ENCODE results near the gene RAPSN.

The RAPSN gene

GRCh38 chr11:47464483-47464882 lies 15.5 kb upstream of the RAPSN start:
- no peak for DNase-seq

DNA sequence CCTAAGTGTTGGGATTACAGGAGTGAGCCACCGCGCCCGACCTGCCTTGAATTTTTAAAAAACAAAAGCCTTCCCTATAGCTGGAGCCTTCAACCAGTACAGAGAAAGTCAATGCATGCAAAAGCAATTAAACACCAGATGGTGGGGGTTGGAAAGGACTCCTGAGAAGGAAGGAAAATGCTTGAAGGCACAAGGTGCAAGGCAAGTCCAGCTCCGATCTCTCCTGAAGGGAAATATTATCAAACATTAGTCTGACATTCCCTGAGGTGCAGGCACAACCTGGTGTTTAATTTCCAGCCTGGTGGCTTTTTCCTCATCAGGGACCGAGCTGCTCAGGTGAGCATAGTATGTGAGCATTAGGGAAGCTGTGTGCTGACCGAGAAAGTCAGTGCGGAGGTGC lies 12.9 kb upstream of the RAPSN start:
- no peak for DNase-seq

GRCh38 chr11:47460571-47461235 lies 11.8 kb upstream of the RAPSN start:
- DNase-seq = no peak

- DNase-seq = peak; percentile 39 to 63
These were observed 5.3 kb upstream of the RAPSN start for GRCh38 chr11:47454258-47454671.

DNA sequence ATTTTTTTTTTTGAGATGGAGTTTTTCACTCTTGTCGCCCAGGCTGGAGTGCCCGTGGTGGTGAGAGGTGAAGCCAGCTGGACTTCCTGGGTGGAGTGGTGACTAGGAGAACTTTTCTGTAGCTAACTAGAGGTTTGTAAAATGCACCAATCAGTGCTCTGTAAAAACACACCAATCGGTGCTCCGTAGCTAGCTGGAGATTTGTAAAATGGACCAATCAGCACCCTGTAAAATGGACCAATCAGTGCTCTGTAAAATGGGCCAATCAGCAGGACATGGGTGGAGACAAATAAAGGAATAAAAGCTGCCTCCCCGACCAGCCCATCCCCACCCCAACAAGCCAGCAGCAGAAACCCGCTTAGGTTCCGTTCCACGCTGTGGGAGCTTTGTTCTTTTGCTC lies 4.4 kb upstream of the RAPSN start:
- no peak for DNase-seq

GRCh38 chr11:47451990-47452389 lies 3.1 kb upstream of the RAPSN start:
- DNase-seq = no peak

DNA sequence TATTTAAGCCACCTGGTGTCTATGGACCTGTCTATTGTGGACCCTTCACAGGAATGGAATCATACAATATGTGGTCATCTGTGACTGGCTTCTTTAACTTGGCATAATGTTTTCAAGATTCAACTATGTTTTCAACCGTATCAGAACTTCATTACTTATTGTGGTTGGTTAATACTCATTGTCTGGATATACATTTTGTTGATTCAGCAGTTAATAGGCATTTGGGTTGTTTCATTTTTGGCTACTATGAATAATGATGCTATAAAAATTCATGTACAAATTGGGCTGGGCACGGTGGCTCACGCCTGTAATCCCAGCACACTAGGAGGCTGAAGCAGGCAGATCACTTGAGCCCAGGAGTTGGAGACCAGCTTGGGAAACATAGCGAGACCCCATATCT lies 2.5 kb upstream of the RAPSN start:
- no peak for DNase-seq

DNA sequence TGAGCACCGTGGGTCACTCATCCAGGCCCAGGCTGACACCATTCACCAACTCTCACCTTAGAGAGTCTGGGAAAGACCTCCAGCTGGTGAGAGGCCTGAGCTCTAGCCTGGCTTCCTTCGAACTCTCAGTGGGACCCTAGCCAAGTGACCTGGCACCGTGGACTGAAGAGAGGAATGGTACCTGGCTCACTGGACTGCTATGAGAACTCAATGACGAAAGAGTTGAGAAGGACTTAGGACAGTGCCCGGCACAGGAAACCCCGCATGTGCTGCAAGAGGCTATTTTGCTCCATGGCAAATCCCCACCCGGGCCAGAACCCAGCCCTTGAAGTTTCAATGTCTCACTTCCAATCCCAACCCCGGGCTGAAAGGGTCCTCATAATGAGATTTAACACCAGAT lies 605 bp upstream of the RAPSN start:
- no peak for DNase-seq

- no peak for DNase-seq
These were observed 1.0 kb downstream of the RAPSN start for GRCh38 chr11:47447906-47448305.

DNA sequence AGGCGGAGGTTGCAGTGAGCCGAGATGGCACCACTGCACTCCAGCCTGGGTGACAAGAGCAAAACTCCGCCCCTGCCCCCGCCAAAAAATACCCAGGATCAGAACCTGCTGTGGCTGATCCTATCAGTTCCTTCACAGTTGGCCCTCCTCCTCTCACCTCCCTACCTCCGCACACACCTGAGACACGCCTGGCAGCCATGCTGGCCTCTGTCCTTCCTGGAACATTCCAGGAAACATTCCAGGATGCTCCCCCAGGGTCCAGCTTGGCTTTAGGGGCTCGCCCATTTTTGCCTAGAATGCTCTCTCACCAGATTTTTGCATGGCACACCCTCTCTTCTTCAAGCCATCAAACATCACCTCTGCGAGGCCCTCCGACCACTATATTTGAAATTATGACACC lies 2.1 kb downstream of the RAPSN start:
- DNase-seq = no peak

- no peak for DNase-seq
These were observed 3.1 kb downstream of the RAPSN start for GRCh38 chr11:47445840-47446239.

DNA sequence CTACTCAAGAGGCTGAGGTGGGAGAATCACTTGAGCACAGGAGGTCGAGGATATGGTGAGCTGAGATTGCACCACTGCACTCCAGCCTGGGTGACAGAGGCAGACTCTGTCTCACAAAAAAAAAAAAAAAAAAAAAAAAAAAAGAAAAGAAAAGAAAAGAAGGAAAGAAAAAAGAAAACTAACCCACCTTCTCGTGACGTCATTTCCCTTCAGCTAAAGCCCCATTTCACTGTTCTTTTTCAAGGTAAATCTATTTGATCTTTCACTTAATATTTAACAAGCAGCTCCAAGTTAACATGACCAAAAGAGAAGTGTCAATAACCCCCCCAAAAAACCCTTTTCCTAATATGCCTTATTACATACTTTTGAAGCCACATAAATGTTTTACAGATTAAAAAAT lies 5.1 kb downstream of the RAPSN start:
- no peak for DNase-seq

- DNase-seq = no peak
These were observed 5.8 kb downstream of the RAPSN start for GRCh38 chr11:47443028-47443700.

DNA sequence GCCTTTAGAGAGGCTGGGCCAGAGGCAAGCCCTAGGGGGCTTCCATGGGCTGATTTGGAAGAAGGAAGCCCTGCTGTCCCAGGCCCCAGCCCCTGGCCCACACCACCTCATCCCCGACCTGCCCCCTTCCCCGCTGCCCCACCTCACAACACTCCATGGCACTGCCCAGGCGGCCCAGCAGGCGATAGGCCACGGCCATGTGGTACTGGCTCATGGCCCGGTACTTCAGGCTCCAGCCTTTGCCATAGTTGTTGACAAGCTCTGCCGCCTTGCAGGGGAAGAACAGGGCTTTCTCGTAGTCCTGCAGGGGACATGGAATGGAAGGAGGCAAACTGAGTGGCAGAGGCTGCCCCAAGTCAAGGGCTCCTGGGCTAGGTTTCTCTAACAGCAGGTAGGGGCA lies 6.4 kb downstream of the RAPSN start:
- no peak for DNase-seq

- DNase-seq = no peak
These were observed 7.5 kb downstream of the RAPSN start for GRCh38 chr11:47441421-47441820.

DNA sequence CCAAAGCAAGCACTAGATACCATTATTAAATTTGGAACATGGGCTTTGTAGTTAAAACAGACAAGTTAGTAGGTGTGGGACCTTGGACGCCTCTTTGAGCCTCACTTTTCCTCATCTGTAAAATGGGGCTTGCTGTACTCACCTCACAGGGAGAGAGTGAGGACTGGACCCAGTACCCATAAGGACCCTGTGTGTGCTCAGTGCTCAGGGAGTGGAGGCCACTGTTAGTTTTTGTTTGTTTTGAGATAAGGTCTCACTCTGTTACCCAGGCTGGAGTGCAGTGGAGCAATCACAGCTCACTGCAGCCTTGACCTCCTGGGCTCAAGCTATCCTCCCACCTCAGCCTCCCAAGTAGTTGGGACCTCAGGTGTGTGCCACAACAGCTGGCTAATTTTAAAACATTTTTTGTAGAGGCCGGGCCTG lies 8.9 kb downstream of the RAPSN start:
- DNase-seq = no peak

- no peak for DNase-seq
These were observed 10.2 kb downstream of the RAPSN start for GRCh38 chr11:47438721-47439120.

DNA sequence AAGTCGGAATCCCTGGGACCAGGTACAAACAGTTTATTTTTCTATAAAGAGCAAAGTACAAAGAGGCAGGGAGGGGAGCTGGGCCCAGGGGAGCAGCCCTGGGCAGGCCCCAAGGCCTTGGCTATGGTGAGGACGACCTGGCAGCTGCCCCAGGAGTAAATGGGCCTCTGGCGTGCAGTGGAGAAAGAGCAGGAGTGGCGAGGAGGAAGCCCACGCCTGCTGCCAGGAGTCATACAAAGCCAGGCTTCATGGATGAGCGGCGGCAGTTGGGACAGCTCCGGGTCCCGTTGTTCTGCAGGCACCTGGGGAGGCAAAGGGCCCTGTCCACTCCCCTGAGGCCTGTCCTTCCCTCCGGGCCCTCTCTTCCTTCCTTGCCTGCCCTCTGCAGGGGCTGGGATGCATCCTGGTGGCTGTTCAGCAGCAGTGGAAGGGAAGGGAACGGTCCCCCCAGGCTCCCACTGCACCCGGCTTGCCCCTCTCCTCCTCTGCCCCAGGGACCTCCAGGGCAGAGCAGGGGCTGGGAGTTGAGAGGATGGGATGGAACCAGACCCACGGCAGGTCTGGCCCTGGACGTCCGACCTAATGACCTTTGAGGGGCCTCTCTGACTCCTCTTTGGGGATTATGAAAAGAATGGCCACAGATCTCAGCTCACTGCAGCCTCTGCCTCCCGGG lies 11.1 kb downstream of the RAPSN start:
- DNase-seq = no peak

GRCh38 chr11:47437218-47437745 lies 11.7 kb downstream of the RAPSN start:
- no peak for DNase-seq

GRCh38 chr11:47436726-47437125 lies 12.2 kb downstream of the RAPSN start:
- no peak for DNase-seq

DNA sequence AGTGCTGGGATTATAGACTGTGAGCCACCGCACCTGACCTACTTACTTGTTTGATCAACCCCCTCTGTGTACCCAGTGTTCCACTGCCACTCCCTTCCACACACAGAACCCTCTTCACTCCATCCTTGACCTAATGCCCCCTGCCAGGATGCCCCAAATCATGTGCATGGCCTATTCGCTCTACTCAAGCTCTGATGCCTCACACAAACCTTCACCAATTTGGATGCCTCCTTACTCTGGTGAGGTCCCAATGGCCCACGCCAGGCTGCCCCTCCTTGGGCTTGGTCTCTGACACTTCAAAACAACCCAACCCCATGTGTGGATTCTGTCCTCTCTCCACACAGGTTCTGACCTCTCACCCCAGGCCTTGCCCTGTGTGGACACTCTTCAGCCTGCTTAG lies 13.2 kb downstream of the RAPSN start:
- no peak for DNase-seq

- no peak for DNase-seq
These were observed 14.7 kb downstream of the RAPSN start for GRCh38 chr11:47434011-47434786.

DNA sequence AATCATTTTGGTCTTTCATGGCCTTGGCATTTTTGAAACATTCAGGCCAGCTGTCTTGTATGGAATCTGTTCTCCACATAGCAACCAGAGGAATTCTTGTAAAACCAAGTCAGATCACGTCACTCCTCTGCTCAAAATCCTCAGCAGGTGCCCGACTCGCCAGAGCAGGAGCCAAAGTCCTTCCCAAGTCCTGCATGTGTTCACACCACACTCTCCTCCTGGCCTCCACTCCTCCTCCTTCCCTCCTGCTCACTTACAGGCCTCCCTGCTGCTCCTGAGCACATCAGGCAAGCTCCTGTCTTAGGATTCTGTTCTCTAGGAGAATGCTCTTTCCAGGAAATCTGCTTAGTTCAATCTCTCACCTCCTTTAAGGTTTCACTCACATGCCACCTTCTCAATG lies 15.8 kb downstream of the RAPSN start:
- no peak for DNase-seq
